ENCODE measurements around the gene PPP2R3A.

PPP2R3A gene

DNA sequence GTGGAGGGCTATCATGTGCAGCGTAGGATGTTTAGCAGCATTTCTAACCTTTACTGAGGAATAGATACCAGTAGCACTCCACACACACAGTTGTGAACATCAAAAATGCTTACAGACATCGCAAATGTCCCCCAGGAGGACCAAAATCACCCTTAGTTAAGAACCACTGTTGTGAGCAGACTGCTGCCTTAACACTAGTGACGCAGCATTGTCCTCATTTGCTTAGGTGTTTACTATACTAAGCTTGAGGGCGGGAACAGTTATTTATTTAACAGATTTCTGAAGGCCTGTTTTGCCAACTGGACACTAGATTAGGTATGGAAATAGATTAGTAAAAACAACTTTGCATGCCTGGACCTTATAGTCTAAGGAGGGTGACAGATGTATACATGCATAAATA is 2.3 kb downstream of the PPP2R3A start:
- no peak for DNase-seq

DNA sequence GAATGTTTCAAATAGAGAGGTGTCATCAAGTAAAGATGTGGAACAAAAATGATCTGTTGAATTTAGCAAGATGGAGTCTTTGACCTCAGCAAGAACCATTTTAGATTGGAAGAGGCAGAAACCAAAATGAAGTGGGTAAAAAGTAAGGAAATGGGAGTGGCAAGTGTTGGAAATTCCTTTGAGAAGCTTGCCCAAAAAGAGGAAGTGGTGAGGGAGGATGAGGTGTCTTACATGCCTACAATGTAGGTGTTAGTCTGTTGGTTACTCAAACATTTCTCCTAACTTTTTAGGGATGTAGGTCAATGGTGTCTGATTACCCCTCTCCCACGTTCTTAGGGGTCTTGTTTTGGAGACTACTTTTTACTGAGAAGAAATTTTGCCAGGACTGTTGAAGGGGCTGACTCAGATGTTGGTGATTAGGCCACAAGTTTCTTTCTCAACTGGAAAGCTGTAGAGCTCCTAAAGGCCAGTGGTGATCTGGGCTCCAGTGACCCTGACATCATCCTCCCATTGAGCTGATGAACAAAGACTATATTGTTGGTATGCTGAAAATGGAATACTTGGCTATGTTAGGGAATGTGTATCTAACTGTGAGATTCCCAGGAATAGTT is 5.1 kb downstream of the PPP2R3A start:
- DNase-seq, result no peak

DNA sequence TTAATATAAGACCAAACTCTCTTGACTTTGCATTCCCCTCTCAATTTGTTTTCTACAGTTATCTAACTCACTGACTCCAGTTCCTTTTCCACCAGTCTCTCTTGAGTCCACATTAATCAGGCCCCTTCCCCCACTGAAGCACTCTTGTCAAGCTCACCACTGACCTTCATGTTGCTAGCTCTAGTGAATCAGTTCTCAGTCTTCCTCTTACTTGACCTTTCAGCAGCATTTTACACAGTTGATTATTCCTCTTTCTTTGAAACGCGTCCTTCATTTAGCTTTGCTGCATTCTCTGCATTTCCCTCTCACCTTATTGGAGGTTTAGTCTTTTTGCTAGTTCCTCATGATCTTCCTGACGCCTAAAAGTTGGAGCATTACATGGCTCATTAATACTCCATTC is 8.3 kb downstream of the PPP2R3A start:
- no peak for DNase-seq

DNA sequence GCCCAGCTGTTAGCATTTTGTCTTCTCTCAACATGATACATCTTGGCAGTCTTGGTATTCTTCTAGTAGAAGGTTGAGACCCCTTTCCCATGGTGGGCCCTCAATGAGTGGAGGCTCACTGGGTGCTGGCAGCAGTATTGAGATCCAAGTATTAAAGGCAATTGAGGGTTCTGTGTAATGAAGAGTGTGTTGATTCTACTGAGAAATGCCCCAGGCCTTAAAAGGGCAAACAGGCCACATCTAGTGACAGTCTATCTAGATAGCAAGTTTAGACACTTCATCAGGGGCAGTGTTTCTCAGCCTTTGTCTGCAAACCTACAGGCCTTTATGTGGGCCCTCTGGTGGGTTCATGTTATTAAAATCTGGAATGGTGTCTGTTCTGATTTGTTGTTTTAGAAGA is 9.5 kb downstream of the PPP2R3A start:
- no peak for DNase-seq

DNA sequence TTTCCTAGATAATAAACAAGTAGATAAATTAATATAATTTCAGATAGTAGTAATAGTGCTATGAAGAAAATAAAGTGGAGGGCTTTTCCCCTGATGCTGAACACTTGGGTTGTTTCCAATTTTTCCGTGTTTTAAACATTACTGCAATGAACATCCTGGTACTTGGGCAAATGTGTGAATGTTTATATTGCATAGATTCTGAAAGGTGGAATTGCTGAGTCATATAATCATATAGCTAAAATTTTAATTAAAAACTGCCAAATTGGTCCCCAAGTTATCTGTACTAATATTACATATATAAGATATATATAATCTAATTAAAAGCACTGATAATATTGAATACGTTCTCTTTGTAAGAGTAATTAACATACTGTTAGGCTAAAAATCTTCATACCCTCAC is 10.0 kb downstream of the PPP2R3A start:
- no peak for DNase-seq

DNA sequence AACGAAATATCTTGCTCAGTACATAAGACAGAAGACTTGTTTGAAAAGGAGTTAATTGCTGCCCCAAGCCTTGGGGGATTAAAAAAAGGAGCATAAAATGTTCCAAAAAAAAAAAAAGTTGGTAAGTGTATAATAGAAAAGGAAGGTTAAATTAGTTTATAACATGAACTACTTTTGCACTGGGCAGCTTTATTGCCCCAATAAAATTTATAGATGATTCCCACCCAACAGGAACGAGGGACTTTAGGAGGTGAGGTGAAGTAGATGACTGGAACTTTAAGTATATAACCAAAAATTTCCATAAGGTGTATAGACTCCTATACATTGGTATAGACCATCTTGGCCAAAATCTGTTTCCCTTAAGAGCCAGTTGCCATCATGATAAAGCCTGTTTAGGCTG is 14.8 kb downstream of the PPP2R3A start:
- DNase-seq, result no peak

DNA sequence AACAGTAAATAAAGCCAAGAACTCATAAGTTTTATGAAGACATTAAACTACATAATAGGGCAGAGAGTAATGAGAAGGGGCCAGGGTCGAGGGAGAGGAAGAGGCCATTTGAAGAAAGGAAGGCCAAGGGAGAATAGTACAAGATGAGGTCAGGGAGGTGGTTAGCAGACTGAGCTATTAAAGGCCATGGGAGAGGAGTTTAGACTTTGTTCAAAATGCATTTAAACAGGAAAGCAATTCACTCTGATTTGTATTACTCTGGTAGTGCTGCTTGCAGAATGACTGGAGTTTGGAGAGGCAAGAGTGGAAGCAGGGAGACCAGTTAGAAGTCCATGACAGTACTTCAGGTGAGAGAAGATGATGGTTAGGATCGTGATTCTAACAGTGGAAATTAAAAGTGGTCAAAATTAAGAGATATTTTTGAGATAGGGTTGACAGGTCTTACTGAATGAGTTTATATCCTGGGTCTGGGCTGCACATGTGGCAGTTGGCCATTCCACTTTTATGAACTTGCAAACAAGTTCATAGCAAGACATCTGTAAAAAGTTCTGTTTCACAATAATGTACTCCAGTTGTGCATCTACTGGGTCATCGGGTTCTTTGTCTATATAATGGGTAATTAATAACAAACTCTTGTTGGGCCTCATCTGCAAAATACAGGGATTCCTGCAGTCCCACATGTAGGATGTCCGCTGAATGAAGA is 16.3 kb downstream of the PPP2R3A start:
- DNase-seq, result no peak

DNA sequence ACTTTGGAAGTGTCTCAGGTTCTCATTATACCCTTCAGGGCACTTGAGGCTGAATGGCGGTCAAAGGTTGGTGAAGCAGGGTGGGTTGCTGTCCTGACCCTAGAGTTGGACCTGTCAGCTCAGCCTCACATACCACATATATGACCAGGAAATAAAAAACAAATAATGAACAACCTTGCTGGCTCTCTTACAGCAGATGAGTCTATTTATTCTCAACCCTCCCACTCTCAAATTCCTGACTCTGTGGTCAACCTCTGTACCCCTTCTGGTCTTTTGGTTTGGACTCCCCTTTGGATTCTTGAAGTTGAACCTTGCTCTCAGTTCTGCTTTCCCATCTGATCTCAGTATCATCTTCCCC is 16.9 kb downstream of the PPP2R3A start:
- no peak for DNase-seq

DNA sequence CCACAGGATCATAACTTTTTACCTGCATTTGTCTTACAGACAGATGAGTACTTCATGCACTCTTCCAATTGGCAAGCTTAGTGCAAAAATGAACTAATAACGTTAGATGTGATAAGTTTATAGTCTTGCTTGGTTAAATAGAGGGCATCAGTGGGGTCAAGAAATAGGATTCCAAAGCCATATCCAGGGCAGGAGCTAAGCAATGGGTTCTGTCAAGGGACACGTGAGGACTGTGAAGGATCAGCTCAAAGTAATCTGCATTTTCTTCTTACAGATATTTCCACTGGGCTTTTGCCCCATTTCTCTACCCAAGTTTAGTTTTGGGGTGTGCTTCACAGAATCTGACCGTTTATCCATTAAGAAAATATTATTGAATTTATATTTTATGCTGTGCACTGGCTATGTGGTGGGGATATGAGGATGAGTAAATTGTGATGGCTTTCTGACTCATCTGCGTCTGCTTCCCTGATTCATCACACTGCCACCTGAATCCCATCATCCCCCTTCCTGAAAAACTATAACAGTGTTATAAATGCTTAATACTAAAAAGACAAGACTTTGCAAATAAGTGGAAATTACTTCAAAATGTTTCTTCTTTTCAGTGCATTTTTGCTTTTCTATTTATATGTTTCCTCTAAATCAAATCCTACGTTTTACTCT is 17.5 kb downstream of the PPP2R3A start:
- peak; percentile 37 for DNase-seq

DNA sequence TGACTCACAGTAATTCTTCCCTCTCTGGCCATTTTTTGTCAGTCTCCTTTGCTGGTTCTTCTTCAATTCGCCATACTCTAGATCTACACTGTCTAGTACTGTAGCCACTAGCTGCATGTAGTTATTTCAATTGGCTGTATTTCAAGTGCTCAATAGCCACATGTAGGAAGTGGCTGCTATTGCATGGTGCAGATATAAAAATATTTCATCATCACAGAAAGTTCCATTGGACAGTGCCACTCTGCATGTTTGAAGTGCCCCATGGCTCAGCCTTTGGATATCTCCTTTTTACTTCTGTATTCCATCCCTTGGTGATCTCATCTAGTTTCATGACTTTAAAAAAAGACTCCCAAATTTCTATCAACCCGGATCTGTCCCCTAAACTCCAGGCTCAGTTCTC is 22.1 kb downstream of the PPP2R3A start:
- DNase-seq, result peak; percentile 39

DNA sequence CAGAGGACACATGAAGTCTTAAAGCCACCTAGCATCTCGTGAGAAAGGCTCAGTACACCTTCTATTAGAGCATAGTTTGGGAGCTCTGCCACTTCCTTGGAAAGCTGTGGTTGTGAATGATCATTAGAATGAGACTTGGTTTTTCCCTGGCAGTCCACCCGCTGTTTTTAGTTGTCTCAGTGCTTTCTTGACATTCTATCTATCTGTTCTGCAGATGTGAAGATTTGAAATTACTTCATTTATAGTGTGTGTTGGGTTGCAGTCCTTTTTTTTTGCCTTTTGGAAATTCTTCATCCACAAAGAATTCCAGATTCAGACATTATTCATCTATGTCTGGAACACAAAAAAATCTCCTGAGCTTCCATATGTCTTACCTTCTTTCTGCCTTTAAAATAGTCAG is 23.7 kb downstream of the PPP2R3A start:
- DNase-seq, result peak; percentile 53

DNA sequence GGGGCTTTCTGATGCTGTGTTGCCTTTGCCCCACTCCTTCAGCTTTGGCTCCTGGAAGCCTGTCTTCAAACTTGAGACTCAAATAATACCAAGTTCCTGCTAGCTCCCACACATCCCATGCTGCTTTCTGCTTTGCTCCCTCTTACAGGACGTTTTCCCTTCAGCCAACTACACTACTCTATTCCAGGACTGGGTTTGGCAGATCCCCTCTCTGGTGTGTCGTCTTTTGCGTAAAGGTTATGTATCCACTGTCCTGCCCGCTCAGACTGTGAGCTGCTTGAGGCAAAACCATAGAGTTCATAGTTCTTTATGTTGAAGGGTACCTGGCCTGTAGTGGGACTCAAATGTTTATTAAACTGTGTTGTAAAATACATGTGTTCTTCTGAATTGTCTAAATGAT is 25.4 kb downstream of the PPP2R3A start:
- DNase-seq, result no peak

DNA sequence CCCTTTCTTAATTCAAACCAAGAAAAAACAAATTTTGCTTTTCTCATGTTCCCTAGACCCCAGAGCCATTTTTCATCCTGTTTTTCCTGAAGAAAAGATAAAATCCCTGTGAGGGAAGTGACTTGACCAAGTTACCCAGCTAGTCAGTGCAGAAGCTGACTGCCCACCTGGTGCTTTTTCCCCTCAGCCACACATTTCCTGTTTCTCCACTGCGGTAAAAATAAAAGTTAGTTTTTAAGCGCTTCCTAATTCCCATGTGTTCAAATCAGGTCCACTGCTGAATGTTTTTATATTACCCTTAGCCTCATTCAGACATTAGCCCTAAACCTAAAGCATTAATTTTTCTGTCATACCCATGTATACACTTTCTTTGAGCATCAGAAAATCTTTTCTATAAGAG is 26.1 kb downstream of the PPP2R3A start:
- no peak for DNase-seq

DNA sequence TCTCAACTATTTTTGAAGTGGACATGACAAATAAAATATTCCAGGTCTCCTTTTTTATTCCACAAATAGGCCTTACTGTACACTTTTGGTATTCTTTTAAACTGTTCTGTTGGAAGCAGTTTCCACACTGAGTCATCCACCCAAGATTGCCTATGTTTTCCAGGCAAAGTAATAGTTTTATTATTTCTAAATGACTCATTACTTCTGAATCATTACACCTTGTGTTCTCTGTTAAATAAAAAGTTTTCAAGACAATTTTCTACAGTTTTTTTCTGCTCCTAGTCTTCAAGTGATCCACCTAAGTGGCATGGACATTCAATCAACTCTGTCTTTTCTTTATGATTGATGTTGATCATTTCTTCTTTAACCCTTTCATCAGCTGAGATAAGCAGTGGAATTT is 26.5 kb downstream of the PPP2R3A start:
- peak; percentile 72 for DNase-seq

DNA sequence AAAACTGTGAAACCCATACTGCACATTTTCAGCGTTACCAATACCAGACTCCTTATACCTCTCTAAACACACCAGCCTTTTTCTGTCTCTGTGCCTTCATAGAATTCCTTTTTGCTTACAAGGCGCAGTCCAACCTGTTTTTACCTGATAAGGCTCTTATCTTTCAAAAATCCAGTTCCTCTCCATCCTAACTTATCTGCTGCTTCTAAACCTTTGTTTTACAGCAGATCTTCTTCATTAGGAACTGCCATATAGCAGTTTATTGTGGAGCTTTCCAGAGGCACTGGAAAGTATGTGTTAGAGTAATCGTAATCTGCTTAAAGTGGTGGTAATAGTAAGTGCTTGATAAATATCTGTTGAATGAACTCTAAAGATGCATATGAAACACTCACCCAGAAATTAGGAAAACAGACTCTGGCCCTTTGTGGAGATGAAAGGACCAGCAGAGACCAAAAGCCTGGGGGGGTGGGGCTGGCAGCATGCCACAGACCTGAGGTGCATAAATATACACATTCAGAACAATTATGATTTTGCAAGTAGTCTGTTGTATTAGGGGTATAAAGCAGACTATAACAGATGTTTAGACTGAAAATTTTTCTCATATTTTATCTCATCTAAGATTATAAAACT is 29.3 kb downstream of the PPP2R3A start:
- no peak for DNase-seq

DNA sequence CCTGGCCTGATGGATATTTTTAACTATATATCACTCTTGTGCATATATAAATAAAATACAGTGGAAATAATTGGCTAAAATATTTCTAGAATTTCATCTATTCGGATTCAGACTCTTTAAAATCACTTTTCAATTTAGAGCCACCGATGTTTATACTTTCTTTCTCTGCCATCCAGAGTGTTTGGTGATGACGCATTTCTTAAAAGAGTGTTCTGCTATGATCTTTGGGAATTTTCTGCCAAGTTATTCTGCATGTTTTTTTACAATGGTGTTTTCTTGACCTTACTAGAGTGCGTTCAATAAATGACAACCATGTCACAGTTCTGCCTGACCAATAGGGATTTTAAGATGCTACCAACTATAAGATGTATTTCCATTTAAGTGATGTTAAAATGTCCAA is 30.2 kb downstream of the PPP2R3A start:
- no peak for DNase-seq

DNA sequence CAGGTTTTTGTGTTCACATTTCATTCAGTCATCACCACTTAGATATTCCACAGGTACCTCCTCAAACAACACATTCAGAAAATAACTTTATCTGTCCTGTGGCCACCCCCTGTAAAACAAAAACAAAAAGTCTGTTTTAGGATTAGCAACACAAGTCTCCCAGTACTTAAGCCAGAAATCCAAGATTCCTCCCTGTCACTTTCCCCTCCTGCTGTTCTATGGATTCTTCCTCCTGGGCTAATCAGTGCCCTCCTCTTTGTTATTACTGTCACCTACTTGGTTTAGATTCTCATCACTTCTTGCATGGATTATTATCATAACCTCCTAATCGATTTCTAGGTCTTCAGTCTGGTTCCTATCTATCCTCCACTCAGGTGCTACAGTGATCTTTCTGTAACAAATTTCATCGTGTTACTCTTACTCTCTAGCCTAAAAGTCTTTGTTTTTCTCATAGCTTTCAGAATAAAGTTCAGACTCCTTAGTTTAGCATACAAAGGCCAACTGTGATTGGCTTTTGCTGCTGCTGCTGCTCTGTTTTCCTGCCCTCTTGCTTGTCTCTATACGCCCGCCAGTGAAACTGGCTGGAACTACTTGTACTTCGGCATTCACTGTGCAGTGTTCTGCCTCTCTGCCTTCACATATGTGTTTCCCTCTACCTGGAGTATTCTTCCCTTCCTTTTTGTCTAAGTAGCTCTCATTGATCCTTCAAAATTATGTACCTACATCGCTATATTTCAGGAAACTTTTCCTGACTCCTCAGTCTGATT is 32.2 kb downstream of the PPP2R3A start:
- DNase-seq, result no peak

DNA sequence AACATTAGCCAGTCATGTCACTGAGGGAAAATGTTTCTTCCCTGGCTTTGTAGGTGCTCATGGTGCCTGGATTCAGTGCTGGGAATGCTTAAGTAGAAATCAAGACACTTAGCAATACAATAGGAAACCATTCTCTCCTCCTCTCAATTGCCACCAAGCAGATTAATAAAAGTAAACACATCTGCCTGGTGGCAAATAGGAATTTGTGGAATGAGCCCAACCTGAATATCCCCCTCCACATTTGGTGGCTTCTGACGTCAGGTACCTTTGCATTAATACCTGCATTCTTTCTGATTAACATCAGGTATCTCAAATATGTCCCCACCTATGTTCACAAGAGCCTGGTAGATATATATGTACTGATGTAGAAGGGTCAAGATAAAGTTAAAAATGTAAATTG is 42.7 kb downstream of the PPP2R3A start:
- no peak for DNase-seq

DNA sequence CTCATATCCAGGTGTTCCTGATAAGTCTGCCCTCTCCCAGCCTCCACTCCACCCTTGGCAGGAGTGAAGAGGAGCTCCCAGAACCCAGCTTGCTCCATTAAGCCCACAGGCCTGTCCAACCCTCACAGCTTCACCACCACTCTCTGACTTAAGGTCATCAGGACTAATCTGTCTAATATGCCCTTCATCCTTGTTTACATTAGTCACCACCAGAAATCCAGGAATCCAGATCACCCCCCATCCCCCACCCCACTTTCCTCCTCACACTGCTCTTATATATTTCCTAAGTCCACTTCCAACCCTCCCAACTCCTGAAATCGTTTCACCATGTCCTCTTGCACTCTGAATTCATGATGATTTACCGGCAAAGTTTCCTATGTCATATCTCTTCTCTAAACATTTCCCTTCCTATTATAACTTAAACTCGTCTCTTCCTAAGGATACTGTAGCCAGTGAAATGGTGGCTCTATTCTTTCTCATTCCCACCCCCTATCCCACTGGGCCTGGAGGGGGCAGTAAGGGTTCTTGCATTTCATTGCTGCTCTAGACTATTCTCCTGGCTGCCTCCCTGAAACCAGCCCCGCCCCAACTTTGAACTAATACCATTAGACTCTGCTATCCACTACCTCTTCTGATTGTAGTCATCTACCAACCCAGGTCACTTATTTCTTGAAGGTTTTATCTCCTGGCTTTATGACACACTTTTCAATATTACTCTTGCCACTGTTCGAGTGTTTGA is 43.4 kb downstream of the PPP2R3A start:
- no peak for DNase-seq

DNA sequence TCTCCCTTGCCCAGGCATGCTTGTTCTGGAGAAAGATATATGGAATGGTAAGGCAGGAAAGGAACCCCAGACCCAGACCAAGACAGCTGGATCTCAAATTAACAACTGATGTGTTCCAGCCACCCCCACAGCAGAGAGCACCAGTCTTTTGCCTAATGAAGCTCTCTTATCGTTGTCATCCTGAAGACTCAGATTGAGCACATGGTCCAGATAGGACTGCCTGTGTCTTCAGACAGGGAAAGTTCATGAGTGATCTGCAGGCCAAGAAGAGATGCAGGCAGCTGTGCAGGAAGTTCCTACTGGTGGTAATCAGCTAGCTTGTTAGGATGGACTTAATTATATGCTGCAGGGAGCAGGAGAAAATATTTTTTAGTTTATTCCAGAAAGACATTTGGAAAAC is 53.3 kb downstream of the PPP2R3A start:
- DNase-seq, result peak; percentile 15

DNA sequence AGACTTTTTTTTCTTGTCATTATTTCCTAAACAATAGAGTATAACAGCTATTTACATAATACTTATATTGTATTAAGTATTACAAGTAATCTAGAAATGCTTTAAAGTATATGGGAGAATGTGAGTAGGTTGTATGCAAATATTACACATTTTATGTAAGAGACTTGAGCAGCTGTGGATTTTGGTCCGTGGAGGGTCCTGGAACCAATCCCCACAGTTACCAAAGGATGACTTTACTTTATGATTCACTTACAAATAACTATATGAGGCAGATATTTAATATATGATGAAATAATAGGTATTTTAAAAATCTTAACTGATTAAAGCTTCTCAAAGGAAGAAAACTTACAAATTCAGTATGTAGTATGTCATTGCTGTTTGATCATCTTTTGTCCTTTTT is 56.3 kb downstream of the PPP2R3A start:
- DNase-seq, result peak; percentile 58

DNA sequence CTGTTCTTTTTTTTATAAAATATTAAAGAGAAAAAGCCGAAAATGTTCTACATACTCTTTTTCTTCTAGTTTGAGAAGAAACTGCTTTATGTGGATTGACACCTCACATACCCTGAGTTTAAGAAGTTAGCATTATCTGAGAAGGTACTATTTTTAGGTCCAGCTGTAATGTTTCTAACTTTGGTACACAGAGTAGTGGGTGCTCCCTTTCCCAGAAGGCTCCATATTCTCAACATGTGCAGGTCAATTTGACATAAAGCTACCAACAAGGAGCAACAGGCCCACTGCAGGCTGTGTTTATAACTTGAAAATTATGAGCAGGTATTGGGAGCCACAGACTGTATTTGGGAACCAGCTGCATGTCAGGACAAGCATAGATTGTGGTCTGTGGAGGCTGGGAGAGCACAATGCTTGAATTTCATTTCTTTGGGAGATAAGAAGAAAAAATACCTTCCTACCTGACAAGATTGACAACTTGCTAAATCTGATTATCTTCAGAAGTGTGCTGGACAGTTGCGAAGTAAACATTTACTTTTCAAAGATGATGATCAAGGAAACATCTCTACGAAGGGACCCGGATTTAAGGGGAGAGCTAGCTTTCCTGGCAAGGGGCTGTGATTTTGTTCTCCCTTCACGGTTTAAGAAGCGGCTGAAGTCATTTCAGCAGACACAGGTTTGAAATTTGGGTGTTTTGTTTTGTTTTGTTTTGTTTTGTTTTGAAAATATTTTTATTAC is 57.2 kb downstream of the PPP2R3A start:
- no peak for DNase-seq

All from fibroblast of skin of scalp (primary cell).